ACC112 (cell line): Measurements from ENCODE around the gene USH2A.

Experiments
- H2AFZ ChIP-seq: fragments of 200-600 bp; sonication (generic); one replicate; pipeline ENCODE4 v1.6.0; 2017; ENCODE audit warnings: antibody characterized with exemption, low read length; ENCODE audit not compliant: unreplicated experiment
- H3K27ac ChIP-seq: fragments of 200-600 bp; sonication (generic); 2 replicates; pipeline ENCODE4 v1.5.1; 2014; ENCODE audit warnings: low read depth, mild to moderate bottlenecking, antibody characterized with exemption, low read length, moderate library complexity
- H3K27me3 ChIP-seq: fragments of 200-600 bp; sonication (generic); 2 replicates; pipeline ENCODE4 v1.6.1; 2014; ENCODE audit warnings: mild to moderate bottlenecking, antibody characterized with exemption, low read length, moderate library complexity, mixed read lengths; ENCODE audit not compliant: insufficient read depth
- H3K36me3 ChIP-seq: fragments of 200-600 bp; sonication (generic); 2 replicates; pipeline ENCODE4 v1.6.1; 2016; ENCODE audit warnings: mild to moderate bottlenecking, antibody characterized with exemption, low read length, moderate library complexity, mixed read lengths; ENCODE audit not compliant: insufficient read depth
- H3K4me1 ChIP-seq: fragments of 200-600 bp; sonication (generic); one replicate; pipeline ENCODE4 v1.6.1; 2016; ENCODE audit warnings: low read length, mixed read lengths; ENCODE audit not compliant: insufficient read depth, unreplicated experiment, control insufficient read depth
- H3K4me3 ChIP-seq: fragments of 200-600 bp; sonication (generic); 2 replicates; pipeline ENCODE4 v1.5.1; 2014; ENCODE audit warnings: mild to moderate bottlenecking, low read depth, low read length
- H3K79me2 ChIP-seq: fragments of 200-600 bp; sonication (generic); one replicate; pipeline ENCODE4 v1.6.0; 2016; ENCODE audit warnings: low read length; ENCODE audit not compliant: control insufficient read depth, unreplicated experiment, insufficient read depth

USH2A gene

DNA sequence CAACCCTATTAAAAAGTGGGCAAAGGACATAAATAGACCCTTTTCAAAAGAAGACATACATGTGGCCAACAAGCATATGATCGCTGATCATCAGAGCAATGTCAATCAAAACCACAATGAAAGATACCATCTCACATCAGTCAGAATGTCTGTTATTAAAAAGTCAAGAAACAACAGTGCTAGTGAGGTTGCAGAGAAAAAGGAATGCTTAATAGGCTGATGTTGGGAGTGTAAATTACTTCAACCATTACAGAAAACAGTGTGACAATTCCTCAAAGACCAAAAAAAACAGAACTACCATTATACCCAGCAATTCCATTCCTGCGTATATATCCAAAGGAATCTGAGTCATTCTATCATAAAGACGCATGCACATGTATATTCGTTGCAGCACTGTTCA is 13.2 kb downstream of the USH2A start:
- no peaks in the 10 kb centered on the region for H3K36me3 ChIP-seq
- H3K27ac ChIP-seq: no peak overlapping the region
- H3K4me1 ChIP-seq: no peaks in the 10 kb centered on the region
- no peak overlapping the region for H2AFZ ChIP-seq
- H3K4me3 ChIP-seq: no peak overlapping the region
- no peaks in the 10 kb centered on the region for H3K79me2 ChIP-seq
- H3K27me3 ChIP-seq: 0 out of 2 replicates have a peak, but pooled peaks cover 4% of the 10 kb centered on the region

DNA sequence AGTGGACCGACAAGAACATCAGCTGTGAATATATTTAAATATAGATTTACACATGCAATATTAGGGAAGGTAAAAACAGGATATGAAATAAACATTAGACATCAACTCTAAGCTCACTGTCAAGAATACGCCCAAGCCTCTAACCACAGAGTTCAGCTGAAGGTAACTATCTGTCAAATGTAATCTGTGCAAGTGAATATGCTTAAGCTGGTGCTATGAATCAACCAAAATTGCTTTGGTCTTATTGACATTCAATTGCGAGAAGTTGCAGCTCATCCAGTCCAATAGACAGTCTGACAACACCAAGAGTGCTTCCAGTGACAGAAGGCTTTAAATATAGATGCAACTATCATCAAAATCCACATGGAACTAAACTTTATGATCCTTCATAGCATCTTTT is 32.3 kb downstream of the USH2A start:
- no peak overlapping the region for H3K4me3 ChIP-seq

GRCh38 chr1:216389774-216390173 is 33.5 kb downstream of the USH2A start:
- Histone ChIP-seq H3K27ac (no peak overlapping the region), H3K79me2 (no peaks in the 10 kb centered on the region), H3K27me3 (no peaks in the 10 kb centered on the region), H2AFZ (no peak overlapping the region), H3K4me3 (no peak overlapping the region), H3K4me1 (no peaks in the 10 kb centered on the region), H3K36me3 (no peaks in the 10 kb centered on the region)

More for the DNA sequence above, 32.3 kb downstream of the USH2A start:
- Histone ChIP-seq H3K36me3 (no peaks in the 10 kb centered on the region), H3K79me2 (no peaks in the 10 kb centered on the region), H3K27ac (no peak overlapping the region), H3K4me1 (no peaks in the 10 kb centered on the region), H2AFZ (no peak overlapping the region), H3K27me3 (no peaks in the 10 kb centered on the region)

GRCh38 chr1:216388558-216388957 is 34.7 kb downstream of the USH2A start:
- Histone ChIP-seq H2AFZ (no peak overlapping the region), H3K36me3 (no peaks in the 10 kb centered on the region), H3K27ac (no peak overlapping the region), H3K4me1 (no peaks in the 10 kb centered on the region), H3K79me2 (no peaks in the 10 kb centered on the region), H3K4me3 (no peak overlapping the region), H3K27me3 (no peaks in the 10 kb centered on the region)

DNA sequence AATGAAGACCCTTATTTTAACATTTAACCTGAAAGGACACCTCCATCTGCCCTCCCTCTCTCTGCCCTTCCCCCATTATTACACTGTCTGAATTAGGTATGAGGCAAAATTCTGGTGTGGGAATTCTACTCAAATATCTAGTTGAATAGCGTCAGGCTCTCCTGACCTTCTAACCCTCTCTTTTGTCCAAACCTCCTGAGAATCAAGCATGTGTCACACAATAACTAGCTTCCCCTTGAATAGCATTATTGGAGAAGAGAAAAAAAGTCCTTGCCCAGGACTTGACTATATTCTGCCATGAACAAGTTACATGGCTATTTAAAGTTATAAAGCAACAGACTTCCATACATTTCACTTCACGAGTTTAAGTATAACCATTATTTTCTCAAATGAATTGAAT is 35.5 kb downstream of the USH2A start:
- Histone ChIP-seq H3K27ac (no peak overlapping the region), H3K36me3 (no peaks in the 10 kb centered on the region), H3K27me3 (no peaks in the 10 kb centered on the region), H3K4me1 (no peaks in the 10 kb centered on the region), H3K4me3 (no peak overlapping the region), H3K79me2 (no peaks in the 10 kb centered on the region), H2AFZ (no peak overlapping the region)

- Histone ChIP-seq H3K27me3 (peaks cover 13% of the 10 kb centered on the region; the same call in 1 of the 2 replicates), H3K27ac (no peak overlapping the region), H3K4me3 (no peak overlapping the region), H3K36me3 (no peaks in the 10 kb centered on the region), H3K79me2 (no peaks in the 10 kb centered on the region), H2AFZ (no peak overlapping the region), H3K4me1 (no peaks in the 10 kb centered on the region)
These were observed 43.8 kb downstream of the USH2A start for GRCh38 chr1:216379441-216379840.

DNA sequence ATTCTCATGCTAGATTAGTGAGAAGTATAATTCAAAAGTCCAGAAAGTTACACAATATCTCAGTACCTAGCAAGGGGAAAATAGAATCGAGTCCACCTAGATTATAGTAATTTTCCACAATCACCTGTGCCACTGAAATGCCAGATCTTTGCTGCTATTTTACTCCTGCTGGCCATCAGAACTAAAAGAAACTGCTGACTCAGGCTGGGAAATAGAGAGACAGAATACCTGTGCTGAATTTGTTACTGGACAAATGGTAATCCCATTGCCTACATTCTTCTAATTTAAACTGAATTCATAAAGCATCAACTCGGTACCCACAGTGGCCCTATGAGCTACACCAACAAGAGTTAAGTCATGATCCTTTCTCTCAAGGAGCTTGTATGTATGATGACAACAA is 55.0 kb downstream of the USH2A start:
- no peak overlapping the region for H2AFZ ChIP-seq
- no peaks in the 10 kb centered on the region for H3K27me3 ChIP-seq
- H3K36me3 ChIP-seq: no peaks in the 10 kb centered on the region
- no peak overlapping the region for H3K4me3 ChIP-seq
- no peak overlapping the region for H3K27ac ChIP-seq
- no peaks in the 10 kb centered on the region for H3K4me1 ChIP-seq
- H3K79me2 ChIP-seq: no peaks in the 10 kb centered on the region

DNA sequence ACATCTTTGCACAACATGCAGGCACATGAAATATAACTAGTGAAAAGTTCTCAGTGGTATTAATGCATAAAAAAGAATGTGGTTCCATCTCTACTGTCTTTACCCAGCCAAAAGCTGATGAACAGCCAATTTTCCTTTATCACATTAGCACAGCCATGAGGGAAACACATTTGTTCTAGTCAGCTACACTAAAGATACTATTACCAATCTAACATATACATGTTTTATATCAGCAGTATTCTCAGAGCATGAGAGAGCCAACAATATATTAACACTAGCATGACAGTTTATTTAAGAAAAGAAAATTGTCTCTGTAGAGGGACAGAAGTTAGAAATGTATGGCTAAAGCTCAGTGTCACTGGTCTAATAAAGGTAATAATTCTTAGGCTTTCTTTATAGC is 56.3 kb downstream of the USH2A start:
- no peaks in the 10 kb centered on the region for H3K27me3 ChIP-seq
- H3K27ac ChIP-seq: no peak overlapping the region
- H3K4me3 ChIP-seq: no peak overlapping the region

GRCh38 chr1:216356945-216357344 is 66.3 kb downstream of the USH2A start:
- H3K27ac ChIP-seq: no peak overlapping the region
- H3K79me2 ChIP-seq: no peaks in the 10 kb centered on the region
- no peak overlapping the region for H3K4me3 ChIP-seq
- no peaks in the 10 kb centered on the region for H3K4me1 ChIP-seq
- no peaks in the 10 kb centered on the region for H3K36me3 ChIP-seq
- H2AFZ ChIP-seq: no peak overlapping the region
- no peaks in the 10 kb centered on the region for H3K27me3 ChIP-seq

More for the DNA sequence above, 56.3 kb downstream of the USH2A start:
- Histone ChIP-seq H3K79me2 (no peaks in the 10 kb centered on the region), H3K4me1 (no peaks in the 10 kb centered on the region), H2AFZ (no peak overlapping the region), H3K36me3 (no peaks in the 10 kb centered on the region)

GRCh38 chr1:216350186-216350585 is 73.1 kb downstream of the USH2A start:
- Histone ChIP-seq H3K27ac (no peak overlapping the region), H2AFZ (no peak overlapping the region), H3K4me3 (no peak overlapping the region), H3K79me2 (no peaks in the 10 kb centered on the region), H3K36me3 (no peaks in the 10 kb centered on the region), H3K27me3 (no peaks in the 10 kb centered on the region), H3K4me1 (no peaks in the 10 kb centered on the region)

DNA sequence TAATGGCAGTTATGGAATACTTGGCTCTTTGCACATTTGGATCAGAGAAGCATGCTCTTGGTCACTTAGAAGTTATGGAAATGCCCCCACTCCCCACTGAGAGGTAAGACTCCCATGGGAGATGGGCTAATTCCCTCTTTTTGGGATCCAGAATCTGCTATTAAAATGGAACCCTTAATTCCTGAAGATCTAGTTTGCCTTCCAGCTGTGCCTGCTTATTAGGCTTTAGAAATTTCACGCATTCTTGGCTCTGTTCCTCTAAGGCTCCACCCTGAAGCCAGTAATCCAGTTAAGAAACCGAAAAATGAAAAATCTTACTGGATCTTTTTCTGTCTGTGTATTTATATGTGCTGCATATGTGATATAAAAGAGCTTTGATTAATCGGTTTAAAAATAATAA is 76.7 kb downstream of the USH2A start:
- Histone ChIP-seq H3K36me3 (no peaks in the 10 kb centered on the region), H3K4me1 (no peaks in the 10 kb centered on the region)

More for the DNA sequence above, 76.7 kb downstream of the USH2A start:
- Histone ChIP-seq H3K27me3 (no peaks in the 10 kb centered on the region), H3K79me2 (no peaks in the 10 kb centered on the region), H3K4me3 (no peak overlapping the region), H2AFZ (no peak overlapping the region), H3K27ac (no peak overlapping the region)
